ENCODE measurements around the gene VAV3. TPM values are rescaled to one million over a fixed set of nuclear protein-coding genes. Genes with fewer than 3 reads are reported as not detected.

Gene VAV3
- total and polyA plus RNA-seq, 10 of the 15 experiments (the other 5 are each of a cell fraction or from before 2014, with no cell fraction given), result 0.84 to 5.5 (median 3.4) TPM

GRCh38 chr1:107545879-107546278, 419.1 kb downstream of the VAV3 start:
- no peaks in the 10 kb centered on the region; a peak in 1 of 4 replicates for H3K27me3 ChIP-seq (replicated peaks in 1 of 2; ENCODE audit: control insufficient read depth in 2 of 2, insufficient read depth in 2 of 2, low read length in 1 of 2)
- 5% methylated on average over 4 of the region's 4 CpGs for WGBS (ENCODE audit: insufficient coverage, insufficient replicate concordance, low lambda C conversion rate, missing lambda C conversion rate)
- no peak overlapping the region for H3K27ac ChIP-seq (ENCODE audit: control insufficient read depth, insufficient read depth)
- ChIA-PET RAD21 (ENCODE audit: unreplicated experiment) (no interaction called here), POLR2A (no interaction called here), CTCF (no interaction called here), SMC1A (ENCODE audit: uncharacterized antibody, unreplicated experiment) (interaction anchor here (0.7 kb wide), 1 partner anchor 576 kb away, joined by 3 read pairs; no protein-coding TSS in a partner anchor)
- in situ Hi-C loops (cut with MboI), result loop anchor here (25.0 kb wide), 1 partner anchor 259 kb away; no protein-coding TSS in a partner anchor
- intact Hi-C loops (cut with micrococcal nuclease; ENCODE audit: unreplicated experiment), result loop anchor here (10.0 kb wide), 1 partner anchor 579 kb away; no protein-coding TSS in a partner anchor
- H3K4me3 ChIP-seq, result no peak overlapping the region
- no peak for FAIRE-seq
- no peak overlapping the region for H2AFZ ChIP-seq (ENCODE audit: control insufficient read depth, low read depth, low read length)
- TF ChIP-seq USF2 (IDR thresholded peaks at IDR 0.05; ENCODE audit: borderline replicate concordance, low read depth, low read length) (no peak), SMAD1 (IDR thresholded peaks at IDR 0.05; ENCODE audit: low read depth, partially characterized antibody) (no peak), PAX5 (IDR thresholded peaks at IDR 0.05; ENCODE audit: borderline replicate concordance, low read depth, low read length) (no peak), NFXL1 (IDR thresholded peaks at IDR 0.05; ENCODE audit: borderline replicate concordance) (no peak), SMAD5 (IDR thresholded peaks at IDR 0.05; ENCODE audit: low read depth) (no peak)
- no peaks in the 10 kb centered on the region for H3K79me2 ChIP-seq (ENCODE audit: control insufficient read depth, insufficient read depth, low read length)
- no peaks in the 10 kb centered on the region for H3K36me3 ChIP-seq (ENCODE audit: control insufficient read depth in 2 of 2, insufficient read depth in 2 of 2, low read length in 1 of 2)
- no peaks in the 10 kb centered on the region for H4K20me1 ChIP-seq (ENCODE audit: control insufficient read depth, insufficient read depth)
- H3K9me3 ChIP-seq (replicated peaks; ENCODE audit: control insufficient read depth, insufficient read depth, low read length), result no peaks in the 10 kb centered on the region
- DNase-seq (ENCODE audit: low read depth, low spot score), result no peak
- no peak for ATAC-seq
- BruUV-seq (replicated peaks), result no TSS peak
- no peaks in the 10 kb centered on the region for H3K4me1 ChIP-seq (ENCODE audit: control insufficient read depth, insufficient read depth, low read length)
- no peak overlapping the region for H3K4me2 ChIP-seq (ENCODE audit: control insufficient read depth, insufficient read depth)
- no peak overlapping the region for H3K9ac ChIP-seq (ENCODE audit: control insufficient read depth, insufficient read depth, low read length)

GRCh38 chr1:107545056-107545577, 419.9 kb downstream of the VAV3 start:
- FAIRE-seq (no peak), ATAC-seq (no peak), DNase-seq (ENCODE audit: low read depth, low spot score) (no peak)
- TF ChIP-seq ZBED1 (IDR thresholded peaks at IDR 0.05; ENCODE audit: borderline replicate concordance) (no peak), POU2F2 (IDR thresholded peaks at IDR 0.05; ENCODE audit: borderline replicate concordance, low read depth, low read length) (no peak), SP1 (IDR thresholded peaks at IDR 0.05; ENCODE audit: low read depth, low read length) (no peak)
- TF ChIP-seq, protein P1, sequence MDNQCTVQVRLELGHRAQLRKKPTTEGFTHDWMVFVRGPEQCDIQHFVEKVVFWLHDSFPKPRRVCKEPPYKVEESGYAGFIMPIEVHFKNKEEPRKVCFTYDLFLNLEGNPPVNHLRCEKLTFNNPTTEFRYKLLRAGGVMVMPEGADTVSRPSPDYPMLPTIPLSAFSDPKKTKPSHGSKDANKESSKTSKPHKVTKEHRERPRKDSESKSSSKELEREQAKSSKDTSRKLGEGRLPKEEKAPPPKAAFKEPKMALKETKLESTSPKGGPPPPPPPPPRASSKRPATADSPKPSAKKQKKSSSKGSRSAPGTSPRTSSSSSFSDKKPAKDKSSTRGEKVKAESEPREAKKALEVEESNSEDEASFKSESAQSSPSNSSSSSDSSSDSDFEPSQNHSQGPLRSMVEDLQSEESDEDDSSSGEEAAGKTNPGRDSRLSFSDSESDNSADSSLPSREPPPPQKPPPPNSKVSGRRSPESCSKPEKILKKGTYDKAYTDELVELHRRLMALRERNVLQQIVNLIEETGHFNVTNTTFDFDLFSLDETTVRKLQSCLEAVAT (IDR thresholded peaks at IDR 0.05), result no peak
- POLR2A ChIA-PET, result no interaction called here
- Histone ChIP-seq H3K79me2 (ENCODE audit: control insufficient read depth, insufficient read depth, low read length) (no peaks in the 10 kb centered on the region), H3K4me3 (no peak overlapping the region), H3K27ac (ENCODE audit: control insufficient read depth, insufficient read depth) (no peak overlapping the region), H3K27me3 (replicated peaks in 1 of 2; ENCODE audit: control insufficient read depth in 2 of 2, insufficient read depth in 2 of 2, low read length in 1 of 2) (no peaks in the 10 kb centered on the region; a peak in 1 of 4 replicates), H3K4me2 (ENCODE audit: control insufficient read depth, insufficient read depth) (no peak overlapping the region), H4K20me1 (ENCODE audit: control insufficient read depth, insufficient read depth) (no peaks in the 10 kb centered on the region), H3K9ac (ENCODE audit: control insufficient read depth, insufficient read depth, low read length) (no peak overlapping the region), H2AFZ (ENCODE audit: control insufficient read depth, low read depth, low read length) (no peak overlapping the region), H3K4me1 (ENCODE audit: control insufficient read depth, insufficient read depth, low read length) (no peaks in the 10 kb centered on the region), H3K9me3 (replicated peaks; ENCODE audit: control insufficient read depth, insufficient read depth, low read length) (no peaks in the 10 kb centered on the region), H3K36me3 (ENCODE audit: control insufficient read depth in 2 of 2, insufficient read depth in 2 of 2, low read length in 1 of 2) (no peaks in the 10 kb centered on the region)
- intact Hi-C loops (cut with micrococcal nuclease; ENCODE audit: unreplicated experiment), result loop anchor here (10.0 kb wide), 1 partner anchor 580 kb away; no protein-coding TSS in a partner anchor
- CTCF ChIA-PET, result interaction anchor here (0.7 kb wide), 1 partner anchor 16 kb away, joined by 3 read pairs; no protein-coding TSS in a partner anchor
- in situ Hi-C loops (cut with MboI), result loop anchor here (25.0 kb wide), 1 partner anchor 258 kb away; no protein-coding TSS in a partner anchor
- no TSS peak for BruUV-seq (replicated peaks)
- RAD21 ChIA-PET (ENCODE audit: unreplicated experiment), result no interaction called here
- WGBS (ENCODE audit: insufficient coverage, insufficient replicate concordance, low lambda C conversion rate, missing lambda C conversion rate), result 35% methylated on average over 2 of the region's 2 CpGs
- SMC1A ChIA-PET (ENCODE audit: uncharacterized antibody, unreplicated experiment), result no interaction called here

All from GM12878 (cell line).